PFSK-1 (cell line): ENCODE results near the gene PLA2G4B. TPM values are rescaled to one million over a fixed set of nuclear protein-coding genes. Genes with fewer than 3 reads are reported as not detected.

Experiments used
- FOXP2 ChIP-seq: optimal IDR thresholded peaks from 2 replicates; pipeline ENCODE3; 2011; ENCODE audit warnings: borderline replicate concordance, control low read depth, inconsistent platforms; ENCODE audit not compliant: insufficient read depth; ENCODE audit errors: extremely low read length, extremely low read depth
- POLR2AphosphoS5 ChIP-seq: IDR thresholded peaks from 2 replicates; pipeline ENCODE4 v1.6.1; 2012; ENCODE audit warnings: low read depth, mild to moderate bottlenecking, control low read depth, low read length, moderate library complexity
- SIN3A ChIP-seq: IDR thresholded peaks from 2 replicates; pipeline ENCODE4 v1.6.1; 2012; ENCODE audit warnings: mild to moderate bottlenecking, low read length, moderate library complexity, borderline replicate concordance; ENCODE audit not compliant: insufficient read depth
- TAF1 ChIP-seq: IDR thresholded peaks from 2 replicates; pipeline ENCODE4 v1.6.1; 2012; ENCODE audit warnings: low read length, control low read depth, borderline replicate concordance; ENCODE audit not compliant: insufficient read depth
- polyA plus RNA-seq: library from polyadenylated mRNA; unstranded; fragments of >200 nt; gene quantifications from one replicate; pipeline ENCODE4 v1.2.1, GENCODE V29; 2012; ENCODE audit warnings: low read depth, missing spikeins; ENCODE audit not compliant: insufficient read length
- TF ChIP-seq, protein P1 (sequence below), 2 experiments: IDR thresholded peaks; 2 replicates each; pipeline versions ENCODE4 v1.6.1 to v1.8.0; 2011 to 2012; ENCODE audit warnings: low read depth in 2 of 2, low read length in 2 of 2, control low read depth in 1 of 2, inconsistent platforms in 1 of 2, mild to moderate bottlenecking in 1 of 2, moderate library complexity in 1 of 2; ENCODE audit not compliant: insufficient read depth in 1 of 2

Gene PLA2G4B, protein sequence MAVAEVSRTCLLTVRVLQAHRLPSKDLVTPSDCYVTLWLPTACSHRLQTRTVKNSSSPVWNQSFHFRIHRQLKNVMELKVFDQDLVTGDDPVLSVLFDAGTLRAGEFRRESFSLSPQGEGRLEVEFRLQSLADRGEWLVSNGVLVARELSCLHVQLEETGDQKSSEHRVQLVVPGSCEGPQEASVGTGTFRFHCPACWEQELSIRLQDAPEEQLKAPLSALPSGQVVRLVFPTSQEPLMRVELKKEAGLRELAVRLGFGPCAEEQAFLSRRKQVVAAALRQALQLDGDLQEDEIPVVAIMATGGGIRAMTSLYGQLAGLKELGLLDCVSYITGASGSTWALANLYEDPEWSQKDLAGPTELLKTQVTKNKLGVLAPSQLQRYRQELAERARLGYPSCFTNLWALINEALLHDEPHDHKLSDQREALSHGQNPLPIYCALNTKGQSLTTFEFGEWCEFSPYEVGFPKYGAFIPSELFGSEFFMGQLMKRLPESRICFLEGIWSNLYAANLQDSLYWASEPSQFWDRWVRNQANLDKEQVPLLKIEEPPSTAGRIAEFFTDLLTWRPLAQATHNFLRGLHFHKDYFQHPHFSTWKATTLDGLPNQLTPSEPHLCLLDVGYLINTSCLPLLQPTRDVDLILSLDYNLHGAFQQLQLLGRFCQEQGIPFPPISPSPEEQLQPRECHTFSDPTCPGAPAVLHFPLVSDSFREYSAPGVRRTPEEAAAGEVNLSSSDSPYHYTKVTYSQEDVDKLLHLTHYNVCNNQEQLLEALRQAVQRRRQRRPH
- polyA plus RNA-seq: 11.5 TPM

- TF ChIP-seq POLR2AphosphoS5 (no peak), FOXP2 (no peak), TAF1 (no peak), SIN3A (no peak)
- TF ChIP-seq, protein P1, sequence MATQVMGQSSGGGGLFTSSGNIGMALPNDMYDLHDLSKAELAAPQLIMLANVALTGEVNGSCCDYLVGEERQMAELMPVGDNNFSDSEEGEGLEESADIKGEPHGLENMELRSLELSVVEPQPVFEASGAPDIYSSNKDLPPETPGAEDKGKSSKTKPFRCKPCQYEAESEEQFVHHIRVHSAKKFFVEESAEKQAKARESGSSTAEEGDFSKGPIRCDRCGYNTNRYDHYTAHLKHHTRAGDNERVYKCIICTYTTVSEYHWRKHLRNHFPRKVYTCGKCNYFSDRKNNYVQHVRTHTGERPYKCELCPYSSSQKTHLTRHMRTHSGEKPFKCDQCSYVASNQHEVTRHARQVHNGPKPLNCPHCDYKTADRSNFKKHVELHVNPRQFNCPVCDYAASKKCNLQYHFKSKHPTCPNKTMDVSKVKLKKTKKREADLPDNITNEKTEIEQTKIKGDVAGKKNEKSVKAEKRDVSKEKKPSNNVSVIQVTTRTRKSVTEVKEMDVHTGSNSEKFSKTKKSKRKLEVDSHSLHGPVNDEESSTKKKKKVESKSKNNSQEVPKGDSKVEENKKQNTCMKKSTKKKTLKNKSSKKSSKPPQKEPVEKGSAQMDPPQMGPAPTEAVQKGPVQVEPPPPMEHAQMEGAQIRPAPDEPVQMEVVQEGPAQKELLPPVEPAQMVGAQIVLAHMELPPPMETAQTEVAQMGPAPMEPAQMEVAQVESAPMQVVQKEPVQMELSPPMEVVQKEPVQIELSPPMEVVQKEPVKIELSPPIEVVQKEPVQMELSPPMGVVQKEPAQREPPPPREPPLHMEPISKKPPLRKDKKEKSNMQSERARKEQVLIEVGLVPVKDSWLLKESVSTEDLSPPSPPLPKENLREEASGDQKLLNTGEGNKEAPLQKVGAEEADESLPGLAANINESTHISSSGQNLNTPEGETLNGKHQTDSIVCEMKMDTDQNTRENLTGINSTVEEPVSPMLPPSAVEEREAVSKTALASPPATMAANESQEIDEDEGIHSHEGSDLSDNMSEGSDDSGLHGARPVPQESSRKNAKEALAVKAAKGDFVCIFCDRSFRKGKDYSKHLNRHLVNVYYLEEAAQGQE (IDR thresholded peaks at IDR 0.05; ENCODE audit: insufficient read depth in 1 of 2, low read depth in 2 of 2, low read length in 2 of 2): no peak
Observed at GRCh38 chr15:41838400-41838897, at the start of gene PLA2G4B. Gene PLA2G4B, plus strand, starts transcription at chr15:41838847. Its CDS starts 67 bp downstream, at chr15:41838914.

DNA sequence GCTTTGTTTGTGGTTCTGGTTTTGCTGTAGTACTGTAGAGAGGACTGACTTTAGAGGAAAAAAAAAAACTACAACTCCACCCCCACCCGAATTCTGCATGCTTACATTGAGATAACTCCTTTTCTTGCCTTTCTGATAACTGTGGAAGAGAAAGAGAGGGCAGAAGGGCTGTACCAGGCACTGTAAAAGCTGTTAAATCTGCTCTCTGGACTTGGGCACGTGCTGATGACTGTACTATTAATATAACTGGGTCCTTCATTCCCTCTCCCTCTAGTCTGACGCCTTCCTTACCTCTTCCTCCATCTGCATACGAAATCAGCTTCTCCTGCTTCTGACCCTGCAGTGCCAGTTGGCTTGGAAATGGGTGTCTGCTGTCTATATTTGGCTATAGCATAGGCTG is 49.4 kb upstream of the PLA2G4B start:
- TF ChIP-seq POLR2AphosphoS5 (no peak), SIN3A (no peak), FOXP2 (no peak), TAF1 (no peak)
- TF ChIP-seq, protein P1 (IDR thresholded peaks at IDR 0.05; ENCODE audit: insufficient read depth in 1 of 2, low read depth in 2 of 2, low read length in 2 of 2): no peak

DNA sequence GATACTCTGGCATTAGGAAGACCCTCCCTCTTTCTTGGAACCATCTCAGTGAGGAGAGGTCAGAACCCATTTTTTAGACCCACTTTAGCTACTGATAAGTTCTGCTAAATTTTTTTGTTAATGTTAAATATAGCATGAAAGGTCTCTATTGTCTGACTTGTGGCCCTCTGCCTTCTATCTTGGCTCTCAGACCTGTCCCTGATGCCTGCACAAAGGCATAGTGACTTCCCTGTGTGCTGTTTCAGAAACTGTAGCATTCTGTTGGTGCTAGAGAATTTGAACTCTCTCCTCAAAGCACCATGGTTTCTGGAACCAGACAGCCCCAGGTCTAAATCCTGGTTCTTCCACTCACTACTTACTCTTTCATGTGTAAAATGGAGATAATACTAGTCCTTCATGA is 49.0 kb upstream of the PLA2G4B start:
- TF ChIP-seq TAF1 (no peak), SIN3A (no peak), POLR2AphosphoS5 (no peak), FOXP2 (no peak)
- TF ChIP-seq, protein P1 (IDR thresholded peaks at IDR 0.05; ENCODE audit: insufficient read depth in 1 of 2, low read depth in 2 of 2, low read length in 2 of 2): no peak

GRCh38 chr15:41790169-41790568 is 48.5 kb upstream of the PLA2G4B start:
- TF ChIP-seq TAF1: no peak
- no peak for TF ChIP-seq SIN3A

- TF ChIP-seq SIN3A: no peak
- TF ChIP-seq, protein P1 (IDR thresholded peaks at IDR 0.05; ENCODE audit: insufficient read depth in 1 of 2, low read depth in 2 of 2, low read length in 2 of 2): no peak
- TF ChIP-seq POLR2AphosphoS5: no peak
- no peak for TF ChIP-seq TAF1
Observed at GRCh38 chr15:41790756-41791546, 47.7 kb upstream of the PLA2G4B start.
